Ramos (cell line): ENCODE results near the gene TEC.
"Not testable (repeated sequence)": the region's sequence is repeated elsewhere in the genome, so short reads cannot be mapped to it uniquely, and the experiment has no call there.

Experiments
- in situ Hi-C: fragments of 300-500 bp; cut with MboI; formaldehyde crosslinking; loops from one replicate; pipeline ENCODE4 v1.14.3; 2022; ENCODE audit warnings: low sequenced_read_pairs; ENCODE audit not compliant: unreplicated experiment

TEC gene

GRCh38 chr4:48205626-48206025, 64.0 kb downstream of the TEC start:
- in situ Hi-C loops, result no loop called here

DNA sequence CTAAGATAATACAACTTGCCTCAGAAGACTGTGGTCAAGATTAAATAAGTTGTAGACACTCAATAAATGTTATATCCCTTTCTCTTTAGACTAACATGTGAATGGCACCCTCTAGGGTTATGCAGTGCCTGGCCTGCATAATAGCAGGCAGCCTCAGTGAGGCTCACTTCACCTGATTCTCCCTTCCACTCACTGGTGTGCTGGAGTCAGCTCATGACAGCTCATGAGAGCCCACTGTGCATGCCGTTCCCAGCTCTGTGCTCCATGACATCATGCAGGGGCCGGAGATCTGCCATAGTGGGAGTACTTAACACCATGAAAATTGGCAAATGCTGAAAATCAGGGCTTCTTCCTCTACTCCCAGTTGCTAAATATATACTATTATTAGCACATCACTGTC, 64.5 kb downstream of the TEC start:
- in situ Hi-C loops, result no loop called here

- in situ Hi-C loops, result no loop called here
Measured at GRCh38 chr4:48203819-48204218, 65.8 kb downstream of the TEC start.

DNA sequence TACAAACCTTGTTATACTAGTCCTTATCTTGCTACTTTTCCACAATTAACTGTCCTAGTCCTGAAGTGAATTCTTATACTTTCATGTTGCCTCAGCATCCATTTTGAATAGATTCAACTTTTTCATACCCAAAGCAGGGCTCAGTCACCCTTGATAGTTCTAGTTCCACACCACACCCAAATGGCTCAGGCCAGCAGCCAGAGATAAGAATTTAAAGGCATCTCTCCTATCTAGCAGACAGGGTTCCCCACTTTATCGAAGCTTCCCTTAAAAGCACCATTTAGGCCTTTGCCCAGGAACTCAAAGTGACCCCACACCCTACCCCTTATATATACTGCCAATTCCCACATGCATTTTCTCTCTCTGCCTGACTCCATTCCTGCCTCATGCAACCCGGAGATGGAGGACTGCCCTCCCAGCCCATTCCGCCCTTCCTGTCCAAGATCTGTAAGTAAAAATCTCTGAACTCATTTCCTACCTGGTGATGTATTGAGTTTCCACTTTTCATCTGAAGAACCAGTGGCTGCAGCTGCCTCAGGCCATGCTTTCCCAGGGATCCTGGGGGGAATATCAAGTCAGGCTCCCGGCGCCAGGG, 71.9 kb downstream of the TEC start:
- in situ Hi-C loops, result no loop called here

GRCh38 chr4:48196758-48197504, 72.7 kb downstream of the TEC start:
- in situ Hi-C loops, result no loop called here

- in situ Hi-C loops, result no loop called here
Measured at GRCh38 chr4:48195853-48196252, 73.8 kb downstream of the TEC start.

GRCh38 chr4:48195374-48195773, 74.3 kb downstream of the TEC start:
- in situ Hi-C loops, result no loop called here

GRCh38 chr4:48194971-48195370, 74.7 kb downstream of the TEC start:
- in situ Hi-C loops, result no loop called here

DNA sequence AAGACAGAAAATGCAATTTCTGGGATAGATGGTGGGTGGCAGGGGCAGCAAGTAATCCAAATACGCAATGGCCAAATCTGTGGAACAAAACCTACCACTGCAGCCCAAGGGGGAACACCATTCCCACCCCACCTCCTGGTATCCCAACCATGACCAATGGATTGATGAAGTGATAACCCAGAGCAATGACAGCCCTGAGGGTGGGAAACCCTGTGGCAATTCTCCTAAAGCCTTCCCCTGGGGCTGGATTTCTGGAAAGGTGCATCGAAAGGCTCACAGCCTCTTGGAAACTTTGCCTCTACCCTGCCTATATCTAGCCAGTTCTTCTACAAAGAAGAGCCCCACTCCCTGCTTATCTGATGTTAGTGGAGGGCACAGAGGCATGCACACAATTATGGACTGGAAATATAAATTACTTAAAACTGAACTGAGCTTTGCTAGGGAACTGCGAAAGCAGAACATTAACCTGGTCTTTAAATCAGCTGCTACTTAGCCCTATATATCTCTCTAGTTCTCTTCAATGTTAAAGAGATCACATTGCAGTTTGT, 75.6 kb downstream of the TEC start:
- in situ Hi-C loops, result no loop called here

- in situ Hi-C loops, result no loop called here
Measured at GRCh38 chr4:48193096-48193836, 76.4 kb downstream of the TEC start.

DNA sequence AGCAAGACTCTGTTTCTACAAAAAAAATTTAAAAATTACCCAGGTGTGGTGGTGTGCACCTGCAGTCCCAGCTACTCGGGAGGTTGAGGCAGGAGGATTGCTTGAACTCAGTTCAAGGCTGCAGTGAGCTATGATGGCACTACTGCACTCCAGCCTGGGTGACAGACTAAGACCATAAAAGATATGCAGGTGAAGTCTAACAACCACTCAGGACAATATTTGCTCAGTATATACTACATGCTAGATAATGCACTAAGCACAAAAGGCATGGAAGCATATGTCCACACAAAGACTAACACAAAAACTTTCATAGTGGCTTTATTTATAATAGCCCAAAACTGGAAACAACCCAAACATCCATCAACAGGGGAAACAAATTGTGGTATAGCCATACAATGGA, 77.9 kb downstream of the TEC start:
- in situ Hi-C loops, result no loop called here

DNA sequence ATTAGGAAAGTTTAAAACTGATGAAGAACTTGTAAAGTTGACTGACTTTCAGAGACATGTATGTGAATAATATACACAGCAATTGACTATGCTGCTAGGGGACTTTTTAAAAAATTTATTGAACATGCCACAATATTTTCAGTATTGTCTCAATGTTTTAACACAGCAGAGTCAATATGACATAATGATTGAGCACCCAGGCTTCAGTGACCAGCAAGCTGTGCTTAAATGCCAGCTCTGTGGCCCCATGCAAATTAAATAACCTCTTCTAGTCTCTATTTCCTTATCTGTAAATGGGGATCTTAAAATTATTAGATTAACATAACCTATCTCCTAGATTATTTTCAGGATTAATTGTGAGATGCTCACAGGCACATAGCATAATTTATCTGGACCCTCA, 78.8 kb downstream of the TEC start:
- in situ Hi-C loops, result no loop called here

GRCh38 chr4:48189731-48190130, 79.9 kb downstream of the TEC start:
- in situ Hi-C loops, result no loop called here

DNA sequence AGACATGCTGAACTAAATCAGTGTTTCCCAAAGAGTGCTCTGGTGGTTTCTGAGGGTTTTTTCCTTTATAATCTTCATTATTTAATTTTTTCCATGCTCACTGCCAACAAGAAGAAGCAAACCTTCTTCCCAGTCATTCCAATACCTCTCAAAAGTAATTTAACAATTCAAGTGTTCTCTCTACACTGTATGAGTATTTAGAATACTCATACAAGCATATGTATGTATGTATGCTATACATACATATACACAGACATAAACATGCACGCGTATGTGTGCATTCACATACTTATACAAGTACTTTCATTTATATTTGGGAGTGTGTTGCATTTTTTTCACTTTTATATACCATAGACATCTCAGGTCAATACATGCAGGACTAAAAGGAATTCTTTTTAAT, 81.2 kb downstream of the TEC start:
- in situ Hi-C loops, result no loop called here

GRCh38 chr4:48187813-48188212, 81.8 kb downstream of the TEC start:
- in situ Hi-C loops, result no loop called here

DNA sequence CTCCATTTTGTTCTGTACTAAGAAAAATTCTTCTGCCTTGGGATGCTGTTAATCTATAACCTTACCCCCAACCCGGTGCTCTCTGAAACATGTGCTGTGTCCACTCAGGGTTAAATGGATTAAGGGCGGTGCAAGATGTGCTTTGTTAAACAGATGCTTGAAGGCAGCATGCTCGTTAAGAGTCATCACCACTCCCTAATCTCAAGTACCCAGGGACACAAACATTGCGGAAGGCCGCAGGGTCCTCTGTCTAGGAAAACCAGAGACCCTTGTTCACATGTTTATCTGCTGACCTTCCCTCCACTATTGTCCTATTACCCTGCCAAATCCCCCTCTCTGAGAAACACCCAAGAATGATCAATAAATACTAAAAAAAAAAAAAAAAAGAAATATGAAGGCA, 82.6 kb downstream of the TEC start:
- in situ Hi-C loops, result not testable (repeated sequence)

DNA sequence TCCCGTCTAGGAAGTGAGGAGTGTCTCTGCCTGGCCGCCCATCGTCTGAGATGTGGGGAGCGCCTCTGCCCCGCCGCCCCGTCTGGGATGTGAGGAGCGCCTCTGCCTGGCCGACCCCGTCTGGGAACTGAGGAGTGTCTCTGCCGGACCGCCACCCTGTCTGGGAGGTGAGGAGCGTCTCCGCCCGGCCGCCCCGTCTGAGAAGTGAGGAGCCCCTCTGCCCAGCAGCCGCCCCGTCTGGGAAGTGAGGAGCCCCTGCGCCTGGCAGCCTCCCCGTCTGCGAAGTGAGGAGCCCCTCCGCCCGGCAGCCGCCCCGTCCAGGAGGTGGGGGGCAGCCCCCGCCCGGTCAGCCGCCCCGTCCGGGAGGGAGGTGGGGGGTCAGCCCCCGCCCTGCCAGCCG, 83.2 kb downstream of the TEC start:
- in situ Hi-C loops, result not testable (repeated sequence)

DNA sequence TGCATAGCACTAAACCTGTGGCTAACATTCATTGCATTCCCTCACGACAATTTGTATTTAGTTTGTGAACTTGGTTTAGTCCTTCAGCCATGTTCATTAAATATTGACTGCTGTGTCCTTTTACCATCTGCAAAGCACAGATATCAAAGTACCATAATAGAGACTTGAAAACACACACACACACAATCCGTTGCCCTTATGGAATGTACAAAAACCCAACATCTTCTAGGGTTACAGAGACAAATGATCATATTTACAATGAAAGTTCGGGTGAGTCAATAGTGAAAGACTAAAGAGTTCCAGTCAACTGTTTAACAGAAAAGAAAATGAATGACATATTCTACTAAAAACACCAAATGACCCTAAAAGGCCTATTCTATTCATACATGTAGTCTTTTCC, 84.8 kb downstream of the TEC start:
- in situ Hi-C loops, result no loop called here

GRCh38 chr4:48180234-48180633, 89.4 kb downstream of the TEC start:
- in situ Hi-C loops, result no loop called here

DNA sequence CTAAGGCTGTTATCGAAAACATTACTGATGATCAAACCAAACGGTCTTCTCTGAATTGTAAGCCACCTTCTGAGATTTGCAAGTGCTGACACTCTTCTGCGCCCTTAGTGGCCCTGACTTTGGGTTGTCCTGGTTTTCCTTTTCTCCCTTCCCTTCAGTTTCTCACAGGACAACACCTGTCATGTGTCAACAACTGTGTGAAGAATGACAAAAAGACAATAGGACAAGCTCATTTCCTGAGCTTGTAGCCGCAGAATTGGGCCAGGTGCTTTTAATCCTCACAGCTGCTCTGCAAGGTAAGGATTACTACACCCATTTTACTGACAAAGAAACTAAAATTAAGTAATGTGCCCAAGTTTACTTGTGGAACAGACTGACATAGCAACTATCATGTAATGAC, 90.7 kb downstream of the TEC start:
- in situ Hi-C loops, result no loop called here

DNA sequence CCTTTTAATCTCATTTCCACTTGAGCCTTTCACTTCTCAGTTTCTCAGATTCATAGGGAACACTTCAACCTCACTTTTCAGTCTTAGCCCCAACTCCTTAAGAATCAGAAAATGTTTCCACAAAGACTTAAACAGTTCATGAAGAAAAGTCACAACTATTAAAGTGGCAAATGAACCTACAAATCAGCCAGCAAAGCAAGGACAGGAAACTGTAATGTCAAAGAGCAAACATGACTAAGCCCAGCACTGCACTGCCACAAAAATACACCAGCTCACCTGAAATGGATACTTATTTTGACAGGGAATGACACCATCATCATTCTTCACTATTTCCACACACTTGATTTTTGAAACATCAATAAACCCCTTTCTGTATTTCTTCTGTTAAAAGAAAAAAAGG, 93.8 kb downstream of the TEC start:
- in situ Hi-C loops, result no loop called here
